Panc1 (cell line): ENCODE measurements around the gene GRAMD1A. TPM values are rescaled to one million over a fixed set of nuclear protein-coding genes. Genes with fewer than 3 reads are reported as not detected.
"Not testable (repeated sequence)": the region's sequence is repeated elsewhere in the genome, so short reads cannot be mapped to it uniquely, and the experiment has no call there.

Experiments
- ATAC-seq: fragments of 200-7000 bp; cut with Tn5 transposase; 2 replicates; pipeline ENCODE4 v1.9.1; 2020; ENCODE audit warnings: mild to moderate bottlenecking, moderate library complexity
- BruUV-seq: library from RNA; stranded (reverse); fragments of 400-500 nt; replicated peaks from 2 replicates; lab custom pipeline; 2021; lab: Mats Ljungman, UMichigan
- CTCF ChIA-PET: fragments of 300-600 bp; sonication (Branson Sonifier 250); formaldehyde crosslinking; loops from one replicate; lab custom pipeline; 2022; ENCODE audit warnings: antibody characterized with exemption; lab: Charles Lee
- POLR2A ChIA-PET: fragments of 300-600 bp; sonication (Branson Sonifier 250); formaldehyde crosslinking; loops from one replicate; lab custom pipeline; 2022; ENCODE audit warnings: antibody characterized with exemption; lab: Charles Lee
- DNase-seq: peaks from one replicate; pipeline ENCODE4 v3.0.0-alpha.2; 2010; ENCODE audit warnings: low read depth, low spot score
- H3K27ac ChIP-seq: 2 replicates; pipeline ENCODE4 v1.5.1; 2011; ENCODE audit warnings: mild to moderate bottlenecking, low read length, inconsistent platforms
- H3K27me3 ChIP-seq: fragments of 200-500 bp; sonication (Bioruptor generic); 2 replicates; pipeline ENCODE4 v1.6.0; 2014; ENCODE audit warnings: low read length, inconsistent platforms; ENCODE audit not compliant: control insufficient read depth, insufficient read depth
- H3K36me3 ChIP-seq: fragments of 200-500 bp; sonication (Bioruptor generic); 2 replicates; pipeline ENCODE4 v1.5.1; 2014; ENCODE audit warnings: inconsistent platforms, mild to moderate bottlenecking, low read length, moderate library complexity; ENCODE audit not compliant: control insufficient read depth, insufficient read depth
- H3K4me1 ChIP-seq: 2 replicates; pipeline ENCODE4 v1.5.1; 2011; ENCODE audit warnings: inconsistent platforms, mild to moderate bottlenecking, low read length, moderate library complexity; ENCODE audit not compliant: control insufficient read depth, insufficient read depth
- H3K4me3 ChIP-seq, 2 experiments: 2 replicates each; pipeline ENCODE4 v1.5.1; 2011 to 2012; ENCODE audit warnings: low read depth in 2 of 2, low read length in 2 of 2, mild to moderate bottlenecking in 2 of 2, inconsistent platforms in 1 of 2, moderate library complexity in 1 of 2
- H3K9me3 ChIP-seq: fragments of 200-500 bp; sonication (Bioruptor generic); 2 replicates; pipeline ENCODE4 v1.5.1; 2014; ENCODE audit warnings: low read depth, mild to moderate bottlenecking, inconsistent platforms, low read length, moderate library complexity; ENCODE audit not compliant: control insufficient read depth, insufficient read depth
- CTCF ChIP-seq: fragments of 450-650 bp; IDR thresholded peaks from 2 replicates; pipeline ENCODE4 v1.5.1; 2017; ENCODE audit warnings: mild to moderate bottlenecking
- REST ChIP-seq, 2 experiments: IDR thresholded peaks; 2 replicates each; pipeline ENCODE4 v1.6.1; 2011 to 2012; ENCODE audit warnings: low read depth in 2 of 2, control low read depth in 1 of 2, low read length in 1 of 2, mild to moderate bottlenecking in 1 of 2, moderate library complexity in 1 of 2; ENCODE audit not compliant: insufficient read depth in 1 of 2
- in situ Hi-C: cut with HindIII; loops from 2 replicates; pipeline ENCODE4 v1.10.0; 2016; ENCODE audit warnings: low sequenced_read_pairs, low pct_unique_long_range_greater_than_20kb
- intact Hi-C: fragments of 100-400 bp; cut with micrococcal nuclease; formaldehyde crosslinking; loops from one replicate; pipeline ENCODE4 v1.10.0; 2022; ENCODE audit not compliant: unreplicated experiment
- total RNA-seq: library from RNA; stranded (reverse); gene quantifications from one replicate; pipeline ENCODE4 v1.2.1, GENCODE V29; 2021; ENCODE audit not compliant: unreplicated experiment

The GRAMD1A gene
- total RNA-seq, 1 experiment from 2014 or later: 69.9 TPM

GRCh38 chr19:35029275-35029736 lies 29.2 kb downstream of the GRAMD1A start:
- CTCF ChIA-PET, H3K27me3 ChIP-seq, ATAC-seq, intact Hi-C loops, H3K36me3 ChIP-seq, H3K27ac ChIP-seq, H3K4me3 ChIP-seq, POLR2A ChIA-PET, DNase-seq, H3K9me3 ChIP-seq, BruUV-seq, in situ Hi-C loops, H3K4me1 ChIP-seq: not testable (repeated sequence)

- Histone ChIP-seq H3K27me3 (peaks cover 3% of the 10 kb centered on the region; the same call in 1 of the 2 replicates), H3K27ac (no peak overlapping the region), H3K4me3 (peak overlapping the region; percentile 37 to 46), H3K9me3 (no peaks in the 10 kb centered on the region), H3K4me1 (peaks cover 9% of the 10 kb centered on the region), H3K36me3 (no peaks in the 10 kb centered on the region; the same call in 1 of the 2 replicates)
- ATAC-seq (peak; percentile 5; the same call in 1 of the 2 replicates), DNase-seq (no peak)
- intact Hi-C loops (no loop called here), in situ Hi-C loops (no loop called here)
- CTCF ChIA-PET: no interaction called here
- POLR2A ChIA-PET: no interaction called here
- no peak for TF ChIP-seq CTCF
- BruUV-seq: no TSS peak
These were observed 29.7 kb downstream of the GRAMD1A start for GRCh38 chr19:35029737-35030256.

- DNase-seq (no peak), ATAC-seq (peak; percentile 76)
- BruUV-seq: no TSS peak
- Histone ChIP-seq H3K4me1 (peaks cover 9% of the 10 kb centered on the region), H3K27ac (no peak within 1 kb of the TSS), H3K36me3 (no peaks in the 10 kb centered on the region; the same call in 1 of the 2 replicates), H3K9me3 (no peaks in the 10 kb centered on the region), H3K4me3 (peak within 1 kb of the TSS; percentile 37 to 46), H3K27me3 (peaks cover 3% of the 10 kb centered on the region; the same call in 1 of the 2 replicates)
- in situ Hi-C loops: no loop called here
- POLR2A ChIA-PET: no interaction called here
- CTCF ChIA-PET: interaction anchor here (0.7 kb wide), 1 partner anchor 62 kb away, joined by 3 read pairs; no protein-coding TSS in a partner anchor
- no peak for TF ChIP-seq REST (IDR thresholded peaks at IDR 0.05; ENCODE audit: insufficient read depth in 1 of 2, low read depth in 2 of 2, low read length in 1 of 2)
- intact Hi-C loops: no loop called here
These were observed 30.3 kb downstream of the GRAMD1A start, which contains the start of gene SCN1B for GRCh38 chr19:35030257-35031071. Gene SCN1B (plus strand): TSS chr19:35030470. CDS start chr19:35030821, 351 bp downstream.
